ENCODE data around the gene TMEM217.

GRCh38 chr6:37209461-37210205 is 48.3 kb downstream of the TMEM217 start:
- TF ChIP-seq POLR2AphosphoS5 (IDR thresholded peaks at IDR 0.05; ENCODE audit: low read depth, low read length): no peak
- TF ChIP-seq REST (IDR thresholded peaks at IDR 0.05; ENCODE audit: insufficient read depth in 1 of 2, low read depth in 2 of 2, low read length in 2 of 2): no peak
- TF ChIP-seq TAF1 (IDR thresholded peaks at IDR 0.05; ENCODE audit: borderline replicate concordance, insufficient read depth, low read length): no peak
- no peak for TF ChIP-seq FOXP2 (optimal IDR thresholded peaks at IDR 0.05; ENCODE audit: borderline replicate concordance, extremely low read depth, extremely low read length, insufficient read depth)
